A673 (cell line): ENCODE measurements around the gene HLA-DQA1. TPM values are rescaled to one million over a fixed set of nuclear protein-coding genes. Genes with fewer than 3 reads are reported as not detected.
"Not testable (repeated sequence)": the region's sequence is repeated elsewhere in the genome, so short reads cannot be mapped to it uniquely, and the experiment has no call there.

Experiments used
- BruUV-seq: library from RNA; stranded (reverse); fragments of 400-500 nt; replicated peaks from 2 replicates; lab custom pipeline; 2021; lab: Mats Ljungman, UMichigan
- CTCF ChIA-PET: fragments of 300-600 bp; sonication (Branson Sonifier 250); formaldehyde crosslinking; loops from one replicate; lab custom pipeline; 2022; ENCODE audit warnings: antibody characterized with exemption; lab: Charles Lee
- POLR2A ChIA-PET: fragments of 300-600 bp; sonication (Branson Sonifier 250); formaldehyde crosslinking; loops from one replicate; lab custom pipeline; 2022; ENCODE audit warnings: antibody characterized with exemption; ENCODE audit not compliant: low non-redundant PET; lab: Charles Lee
- DNase-seq: peaks from one replicate; pipeline ENCODE4 v3.0.0-alpha.2; 2015; ENCODE audit warnings: low spot score
- H3K27ac ChIP-seq: fragments of 200-600 bp; sonication (generic); 2 replicates; pipeline ENCODE4 v1.5.1; 2016; ENCODE audit warnings: mixed run types, low read depth, mild to moderate bottlenecking, mixed read lengths, antibody characterized with exemption, low read length; ENCODE audit not compliant: poor library complexity, severe bottlenecking
- H3K27me3 ChIP-seq: fragments of 200-600 bp; sonication (generic); replicated peaks from 2 replicates; pipeline ENCODE4 v1.6.1; 2017; ENCODE audit warnings: mixed run types, low read depth, mild to moderate bottlenecking, mixed read lengths, antibody characterized with exemption, low read length; ENCODE audit not compliant: insufficient read depth, poor library complexity
- H3K36me3 ChIP-seq: fragments of 200-600 bp; sonication (generic); 2 replicates; pipeline ENCODE4 v1.6.1; 2016; ENCODE audit warnings: mixed run types, mild to moderate bottlenecking, mixed read lengths, antibody characterized with exemption, low read length; ENCODE audit not compliant: insufficient read depth, poor library complexity, severe bottlenecking
- H3K4me1 ChIP-seq: fragments of 200-600 bp; sonication (generic); 2 replicates; pipeline ENCODE4 v1.6.1; 2017; ENCODE audit warnings: mixed run types, mild to moderate bottlenecking, mixed read lengths, antibody characterized with exemption, low read length; ENCODE audit not compliant: insufficient read depth, poor library complexity, severe bottlenecking
- H3K4me3 ChIP-seq: fragments of 200-600 bp; sonication (generic); 2 replicates; pipeline ENCODE4 v1.5.1; 2016; ENCODE audit warnings: low read depth, mixed run types, mild to moderate bottlenecking, mixed read lengths, low read length; ENCODE audit not compliant: poor library complexity, severe bottlenecking
- H3K9me3 ChIP-seq: fragments of 200-600 bp; sonication (generic); 2 replicates; pipeline ENCODE4 v1.6.1; 2016; ENCODE audit warnings: mixed run types, low read depth, mild to moderate bottlenecking, mixed read lengths, antibody characterized with exemption, low read length; ENCODE audit not compliant: poor library complexity, severe bottlenecking
- EZH2 ChIP-seq: fragments of 200-600 bp; sonication (generic); IDR thresholded peaks from 2 replicates; pipeline ENCODE4 v1.6.1; 2017; ENCODE audit warnings: borderline replicate concordance, low read depth, mild to moderate bottlenecking, mixed read lengths, antibody characterized with exemption, low read length; ENCODE audit not compliant: poor library complexity, severe bottlenecking
- intact Hi-C: fragments of 100-400 bp; cut with micrococcal nuclease; formaldehyde crosslinking; loops from one replicate; pipeline ENCODE4 v1.10.0; 2022; ENCODE audit not compliant: unreplicated experiment
- total RNA-seq: library from RNA; stranded (reverse); gene quantifications from 2 replicates; pipeline ENCODE4 v1.2.3, GENCODE V29; 2021
- TF ChIP-seq, protein P1 (sequence below): fragments of 300-800, 200-600 bp; sonication (generic); conservative IDR thresholded peaks from 2 replicates; pipeline ENCODE4 v1.5.1; 2017; ENCODE audit warnings: low read depth, mild to moderate bottlenecking, antibody characterized with exemption, low read length, moderate library complexity, mixed read lengths

HLA-DQA1 gene
- total RNA-seq, 1 experiment from 2014 or later = not detected

DNA sequence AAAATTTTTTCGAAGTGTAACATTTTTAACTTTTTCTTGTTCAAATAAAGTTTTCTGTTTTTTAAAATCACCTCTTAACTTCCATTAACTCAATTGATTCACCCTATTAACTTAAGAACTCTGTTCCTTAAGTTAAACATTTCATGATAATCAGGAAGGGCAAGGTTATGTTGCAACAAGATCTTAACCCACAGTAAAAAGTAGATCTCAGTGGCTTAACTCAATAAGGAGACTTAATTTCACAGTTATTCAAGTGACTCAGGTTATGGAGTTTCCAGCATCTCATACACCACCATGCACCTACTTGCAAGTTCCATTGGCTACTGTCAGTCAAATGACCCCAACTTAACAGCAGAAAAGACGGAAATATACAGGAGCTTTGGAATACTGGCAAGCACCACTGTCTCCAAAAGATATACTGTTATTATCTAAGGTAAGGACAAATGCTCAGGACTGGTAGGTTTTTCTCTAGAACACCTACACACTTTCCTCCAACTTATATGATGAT is 18.1 kb downstream of the HLA-DQA1 start:
- Histone ChIP-seq H3K27me3 (no peaks in the 10 kb centered on the region), H3K36me3 (no peaks in the 10 kb centered on the region), H3K4me1 (no peaks in the 10 kb centered on the region), H3K9me3 (no peaks in the 10 kb centered on the region), H3K4me3 (no peak overlapping the region), H3K27ac (no peak overlapping the region)
- TF ChIP-seq, protein P1, sequence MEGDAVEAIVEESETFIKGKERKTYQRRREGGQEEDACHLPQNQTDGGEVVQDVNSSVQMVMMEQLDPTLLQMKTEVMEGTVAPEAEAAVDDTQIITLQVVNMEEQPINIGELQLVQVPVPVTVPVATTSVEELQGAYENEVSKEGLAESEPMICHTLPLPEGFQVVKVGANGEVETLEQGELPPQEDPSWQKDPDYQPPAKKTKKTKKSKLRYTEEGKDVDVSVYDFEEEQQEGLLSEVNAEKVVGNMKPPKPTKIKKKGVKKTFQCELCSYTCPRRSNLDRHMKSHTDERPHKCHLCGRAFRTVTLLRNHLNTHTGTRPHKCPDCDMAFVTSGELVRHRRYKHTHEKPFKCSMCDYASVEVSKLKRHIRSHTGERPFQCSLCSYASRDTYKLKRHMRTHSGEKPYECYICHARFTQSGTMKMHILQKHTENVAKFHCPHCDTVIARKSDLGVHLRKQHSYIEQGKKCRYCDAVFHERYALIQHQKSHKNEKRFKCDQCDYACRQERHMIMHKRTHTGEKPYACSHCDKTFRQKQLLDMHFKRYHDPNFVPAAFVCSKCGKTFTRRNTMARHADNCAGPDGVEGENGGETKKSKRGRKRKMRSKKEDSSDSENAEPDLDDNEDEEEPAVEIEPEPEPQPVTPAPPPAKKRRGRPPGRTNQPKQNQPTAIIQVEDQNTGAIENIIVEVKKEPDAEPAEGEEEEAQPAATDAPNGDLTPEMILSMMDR = no peak
- no peak for TF ChIP-seq EZH2
- ChIA-PET CTCF (no interaction called here), POLR2A (no interaction called here)
- intact Hi-C loops = no loop called here
- no TSS peak for BruUV-seq
- no peak for DNase-seq

DNA sequence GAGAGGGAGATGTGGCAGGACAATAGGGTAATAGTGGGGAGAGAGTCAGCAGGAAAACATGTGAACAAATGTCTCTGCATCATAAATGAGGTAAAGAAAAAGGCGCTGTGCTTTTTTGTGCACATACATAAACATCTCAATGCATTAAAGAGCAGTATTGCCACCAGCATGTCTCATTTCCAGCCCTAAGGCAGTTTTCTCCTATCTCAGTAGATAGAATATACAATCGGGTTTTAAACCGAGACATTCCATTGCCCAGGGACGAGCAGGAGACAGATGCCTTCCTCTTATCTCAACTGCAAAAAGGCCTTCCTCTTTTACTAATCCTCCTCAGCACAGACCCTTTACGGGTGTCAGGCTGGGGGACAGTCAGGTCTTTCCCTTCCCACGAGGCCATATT is 20.1 kb downstream of the HLA-DQA1 start:
- POLR2A ChIA-PET, H3K27me3 ChIP-seq, DNase-seq, H3K27ac ChIP-seq, H3K4me3 ChIP-seq, BruUV-seq, CTCF ChIA-PET, H3K9me3 ChIP-seq, H3K4me1 ChIP-seq, intact Hi-C loops, H3K36me3 ChIP-seq: not testable (repeated sequence)

DNA sequence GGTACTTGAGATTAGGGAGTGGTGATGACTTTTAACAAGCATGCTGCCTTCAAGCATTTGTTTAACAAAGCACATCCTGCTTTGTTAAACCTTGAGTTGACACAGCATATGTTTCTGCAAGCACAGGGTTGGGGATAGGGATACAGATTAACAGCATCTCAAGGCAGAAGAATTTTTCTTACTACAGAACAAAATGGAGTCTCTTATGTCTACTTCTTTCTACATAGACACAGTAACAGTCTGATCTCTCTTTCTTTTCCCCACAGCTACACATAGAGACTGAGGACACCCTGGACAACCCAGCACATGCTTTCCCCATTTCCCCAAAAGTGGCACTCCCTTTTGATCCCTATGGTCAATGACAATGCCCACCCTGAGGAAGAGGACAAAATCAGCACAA is 20.6 kb downstream of the HLA-DQA1 start:
- H3K4me3 ChIP-seq, H3K27me3 ChIP-seq, DNase-seq, H3K4me1 ChIP-seq, POLR2A ChIA-PET, H3K27ac ChIP-seq, BruUV-seq, CTCF ChIA-PET, H3K9me3 ChIP-seq, H3K36me3 ChIP-seq, intact Hi-C loops: not testable (repeated sequence)

DNA sequence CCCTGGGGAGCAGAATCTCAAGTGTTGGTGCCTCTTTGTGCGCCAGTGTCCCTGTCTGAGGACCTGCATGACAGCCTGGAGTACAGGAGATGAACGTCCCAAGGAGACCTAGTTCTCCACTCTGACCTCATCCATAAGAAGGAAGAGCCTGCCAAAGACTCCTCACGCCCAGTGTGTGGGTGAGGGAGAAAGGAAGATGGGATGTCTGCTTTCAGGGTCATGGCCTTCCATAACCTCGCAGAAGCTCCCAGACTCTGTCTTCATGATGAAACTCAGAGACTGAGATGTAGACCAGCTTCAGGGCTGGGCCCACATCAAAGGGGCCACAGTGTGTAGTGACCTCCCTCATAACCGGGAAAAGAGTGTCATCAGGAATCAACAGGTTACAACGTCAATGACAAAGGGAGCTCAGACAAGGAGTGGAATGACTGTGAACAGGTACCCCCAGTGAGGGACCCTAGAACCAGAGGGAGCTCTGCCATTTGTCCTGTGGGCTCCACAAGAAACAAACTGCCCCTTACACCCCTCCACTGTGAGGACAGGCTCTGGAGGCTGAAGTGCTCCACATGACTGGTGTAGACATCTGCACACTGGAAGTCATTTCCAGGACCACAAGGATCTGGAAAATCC is 21.2 kb downstream of the HLA-DQA1 start:
- CTCF ChIA-PET = no interaction called here
- intact Hi-C loops = no loop called here

More for the DNA sequence above, 21.2 kb downstream of the HLA-DQA1 start:
- no TSS peak for BruUV-seq
- no peak for DNase-seq
- TF ChIP-seq, protein P1 = no peak
- no peak for TF ChIP-seq EZH2
- Histone ChIP-seq H3K9me3 (no peaks in the 10 kb centered on the region), H3K4me3 (no peak overlapping the region), H3K36me3 (no peaks in the 10 kb centered on the region), H3K4me1 (no peaks in the 10 kb centered on the region), H3K27me3 (peaks cover 2% of the 10 kb centered on the region), H3K27ac (no peak overlapping the region)
- POLR2A ChIA-PET = no interaction called here
